Activated T-helper 1 cell treated with Interleukin-2 at 50 U/mL for 16 hours (primary cell): Measurements from ENCODE around the gene USP24.
"Not testable (repeated sequence)": the region's sequence is repeated elsewhere in the genome, so short reads cannot be mapped to it uniquely, and the experiment has no call there.

Source experiments
- DNase-seq: peaks from one replicate; pipeline ENCODE4 v3.0.0-alpha.2; 2020; ENCODE audit warnings: low read depth

Gene USP24

GRCh38 chr1:55199735-55200134 lies 15.4 kb downstream of the USP24 start:
- not testable (repeated sequence) for DNase-seq

- DNase-seq: no peak
These were observed 17.1 kb downstream of the USP24 start for GRCh38 chr1:55198044-55198443.

GRCh38 chr1:55197099-55197498 lies 18.1 kb downstream of the USP24 start:
- no peak for DNase-seq

GRCh38 chr1:55196433-55197035 lies 18.6 kb downstream of the USP24 start:
- no peak for DNase-seq

- no peak for DNase-seq
These were observed 19.5 kb downstream of the USP24 start for GRCh38 chr1:55195521-55196233.

GRCh38 chr1:55194851-55195250 lies 20.3 kb downstream of the USP24 start:
- no peak for DNase-seq

- DNase-seq: no peak
These were observed 23.1 kb downstream of the USP24 start for GRCh38 chr1:55192093-55192492.

- DNase-seq: not testable (repeated sequence)
These were observed 23.8 kb downstream of the USP24 start for GRCh38 chr1:55191219-55191952.

GRCh38 chr1:55190109-55190508 lies 25.1 kb downstream of the USP24 start:
- DNase-seq: no peak

GRCh38 chr1:55188909-55189308 lies 26.3 kb downstream of the USP24 start:
- DNase-seq: no peak

- DNase-seq: no peak
These were observed 29.3 kb downstream of the USP24 start for GRCh38 chr1:55185832-55186231.

GRCh38 chr1:55184859-55185258 lies 30.3 kb downstream of the USP24 start:
- no peak for DNase-seq

GRCh38 chr1:55181666-55182065 lies 33.5 kb downstream of the USP24 start:
- no peak for DNase-seq

- DNase-seq: no peak
These were observed 35.0 kb downstream of the USP24 start for GRCh38 chr1:55180075-55180670.

GRCh38 chr1:55179177-55179835 lies 35.9 kb downstream of the USP24 start:
- no peak for DNase-seq

- no peak for DNase-seq
These were observed 42.5 kb downstream of the USP24 start for GRCh38 chr1:55172687-55173086.

- no peak for DNase-seq
These were observed 42.9 kb downstream of the USP24 start for GRCh38 chr1:55172272-55172671.

GRCh38 chr1:55171694-55172093 lies 43.5 kb downstream of the USP24 start:
- DNase-seq: no peak

- no peak for DNase-seq
These were observed 44.7 kb downstream of the USP24 start for GRCh38 chr1:55170426-55170825.

- no peak for DNase-seq
These were observed 46.0 kb downstream of the USP24 start for GRCh38 chr1:55169126-55169525.

GRCh38 chr1:55168353-55168752 lies 46.8 kb downstream of the USP24 start:
- no peak for DNase-seq

- DNase-seq: no peak
These were observed 47.8 kb downstream of the USP24 start for GRCh38 chr1:55167224-55167871.
